ENCODE measurements around the gene DCBLD1.

Gene DCBLD1

GRCh38 chr6:117497237-117497636 is 14.8 kb downstream of the DCBLD1 start:
- no peak for DNase-seq (ENCODE audit: low read depth)
- H3K4me3 ChIP-seq (ENCODE audit: low read depth, low read length) = no peak overlapping the region
- no peak for TF ChIP-seq CTCF (IDR thresholded peaks at IDR 0.05; ENCODE audit: low read depth, low read length, missing control alignments)

GRCh38 chr6:117498159-117498558 is 15.7 kb downstream of the DCBLD1 start:
- no peak overlapping the region for H3K4me3 ChIP-seq (ENCODE audit: low read depth, low read length)
- no peak for DNase-seq (ENCODE audit: low read depth)
- TF ChIP-seq CTCF (IDR thresholded peaks at IDR 0.05; ENCODE audit: low read depth, low read length, missing control alignments) = no peak

GRCh38 chr6:117501722-117502121 is 19.2 kb downstream of the DCBLD1 start:
- no peak for TF ChIP-seq CTCF (IDR thresholded peaks at IDR 0.05; ENCODE audit: low read depth, low read length, missing control alignments)
- no peak for DNase-seq (ENCODE audit: low read depth)
- H3K4me3 ChIP-seq (ENCODE audit: low read depth, low read length) = no peak overlapping the region

- H3K4me3 ChIP-seq (ENCODE audit: low read depth, low read length) = no peak overlapping the region
- no peak for TF ChIP-seq CTCF (IDR thresholded peaks at IDR 0.05; ENCODE audit: low read depth, low read length, missing control alignments)
- no peak for DNase-seq (ENCODE audit: low read depth)
Observed at GRCh38 chr6:117502580-117502979, 20.1 kb downstream of the DCBLD1 start.

- TF ChIP-seq CTCF (IDR thresholded peaks at IDR 0.05; ENCODE audit: low read depth, low read length, missing control alignments) = no peak
- no peak overlapping the region for H3K4me3 ChIP-seq (ENCODE audit: low read depth, low read length)
Observed at GRCh38 chr6:117503211-117503610, 20.7 kb downstream of the DCBLD1 start.

GRCh38 chr6:117504478-117505144 is 22.1 kb downstream of the DCBLD1 start:
- TF ChIP-seq CTCF (IDR thresholded peaks at IDR 0.05; ENCODE audit: low read depth, low read length, missing control alignments) = no peak
- no peak overlapping the region for H3K4me3 ChIP-seq (ENCODE audit: low read depth, low read length)
- DNase-seq (ENCODE audit: low read depth) = no peak

More at GRCh38 chr6:117503211-117503610, 20.7 kb downstream of the DCBLD1 start:
- DNase-seq (ENCODE audit: low read depth) = no peak

- no peak for TF ChIP-seq CTCF (IDR thresholded peaks at IDR 0.05; ENCODE audit: low read depth, low read length, missing control alignments)
- no peak overlapping the region for H3K4me3 ChIP-seq (ENCODE audit: low read depth, low read length)
- no peak for DNase-seq (ENCODE audit: low read depth)
Observed at GRCh38 chr6:117505311-117505710, 22.8 kb downstream of the DCBLD1 start.
